ENCODE measurements around the gene LMO3. TPM values are rescaled to one million over a fixed set of nuclear protein-coding genes. Genes with fewer than 3 reads are reported as not detected.

The LMO3 gene
- total RNA-seq, 1 experiment from 2014 or later, result 0.34 TPM

GRCh38 chr12:16564675-16565074 is 41.3 kb downstream of the LMO3 start:
- Histone ChIP-seq H3K27me3 (ENCODE audit: insufficient read depth, low read length) (no peaks in the 10 kb centered on the region), H3K4me1 (ENCODE audit: control insufficient read depth in 1 of 2, insufficient read depth in 2 of 2, low read length in 2 of 2) (no peaks in the 10 kb centered on the region), H3K27ac (ENCODE audit: low read depth, low read length) (no peak overlapping the region), H3K9ac (ENCODE audit: low read length) (no peak overlapping the region), H3K36me3 (ENCODE audit: control insufficient read depth in 1 of 2, insufficient read depth in 2 of 2, low read length in 2 of 2) (no peaks in the 10 kb centered on the region), H2AFZ (ENCODE audit: low read depth, low read length, poor library complexity, severe bottlenecking) (no peak overlapping the region), H3K9me2 (ENCODE audit: insufficient read depth) (no peaks in the 10 kb centered on the region), H3K4me3 (replicated peaks in 1 of 2; ENCODE audit: low read depth in 1 of 2, low read length in 2 of 2) (no peak overlapping the region), H3K4me2 (ENCODE audit: low read length) (no peak overlapping the region), H3K9me3 (ENCODE audit: control insufficient read depth in 1 of 2, insufficient read depth in 1 of 2, low read depth in 1 of 2, low read length in 2 of 2) (no peaks in the 10 kb centered on the region), H3K79me2 (ENCODE audit: insufficient read depth, low read length) (no peaks in the 10 kb centered on the region), H4K20me1 (ENCODE audit: insufficient read depth) (no peaks in the 10 kb centered on the region)
- DNase-seq (ENCODE audit: low read depth, low spot score), result no peak
- no peak for TF ChIP-seq FOSL1 (IDR thresholded peaks at IDR 0.05; ENCODE audit: low read depth)
- TF ChIP-seq CEBPB (IDR thresholded peaks at IDR 0.05; ENCODE audit: low read depth), result no peak
- TF ChIP-seq POLR2A (IDR thresholded peaks at IDR 0.05; ENCODE audit: borderline replicate concordance, extremely low read depth, insufficient read depth, insufficient read length), result no peak
- no peak for TF ChIP-seq EZH2phosphoT487 (IDR thresholded peaks at IDR 0.05; ENCODE audit: borderline replicate concordance)
- TF ChIP-seq EZH2 (IDR thresholded peaks at IDR 0.05), result no peak
- no peak for TF ChIP-seq CBX3 (IDR thresholded peaks at IDR 0.05; ENCODE audit: low read depth)
- TF ChIP-seq, protein P1, sequence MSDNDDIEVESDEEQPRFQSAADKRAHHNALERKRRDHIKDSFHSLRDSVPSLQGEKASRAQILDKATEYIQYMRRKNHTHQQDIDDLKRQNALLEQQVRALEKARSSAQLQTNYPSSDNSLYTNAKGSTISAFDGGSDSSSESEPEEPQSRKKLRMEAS (IDR thresholded peaks at IDR 0.05), result no peak
- TF ChIP-seq JUND (IDR thresholded peaks at IDR 0.05), result no peak
- TF ChIP-seq ATF3 (IDR thresholded peaks at IDR 0.05), result no peak
- TF ChIP-seq SRF (IDR thresholded peaks at IDR 0.05; ENCODE audit: low read depth), result no peak
- TF ChIP-seq, protein P2, sequence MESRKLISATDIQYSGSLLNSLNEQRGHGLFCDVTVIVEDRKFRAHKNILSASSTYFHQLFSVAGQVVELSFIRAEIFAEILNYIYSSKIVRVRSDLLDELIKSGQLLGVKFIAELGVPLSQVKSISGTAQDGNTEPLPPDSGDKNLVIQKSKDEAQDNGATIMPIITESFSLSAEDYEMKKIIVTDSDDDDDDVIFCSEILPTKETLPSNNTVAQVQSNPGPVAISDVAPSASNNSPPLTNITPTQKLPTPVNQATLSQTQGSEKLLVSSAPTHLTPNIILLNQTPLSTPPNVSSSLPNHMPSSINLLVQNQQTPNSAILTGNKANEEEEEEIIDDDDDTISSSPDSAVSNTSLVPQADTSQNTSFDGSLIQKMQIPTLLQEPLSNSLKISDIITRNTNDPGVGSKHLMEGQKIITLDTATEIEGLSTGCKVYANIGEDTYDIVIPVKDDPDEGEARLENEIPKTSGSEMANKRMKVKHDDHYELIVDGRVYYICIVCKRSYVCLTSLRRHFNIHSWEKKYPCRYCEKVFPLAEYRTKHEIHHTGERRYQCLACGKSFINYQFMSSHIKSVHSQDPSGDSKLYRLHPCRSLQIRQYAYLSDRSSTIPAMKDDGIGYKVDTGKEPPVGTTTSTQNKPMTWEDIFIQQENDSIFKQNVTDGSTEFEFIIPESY (IDR thresholded peaks at IDR 0.05; ENCODE audit: extremely low read depth, insufficient replicate concordance, low read length), result no peak
- TF ChIP-seq YY1 (IDR thresholded peaks at IDR 0.05; ENCODE audit: extremely low read depth, insufficient replicate concordance, low read depth, low read length), result no peak
- no TSS peak for BruUV-seq (replicated peaks)
- RAD21 ChIA-PET (ENCODE audit: low non-redundant PET in 1 of 2, low total read pairs in 2 of 2, uncharacterized antibody in 2 of 2, unreplicated experiment in 2 of 2), result no interaction called here
- no peak for ATAC-seq
- POLR2A ChIA-PET, result no interaction called here
- CTCF ChIA-PET, result no interaction called here
- intact Hi-C loops (cut with micrococcal nuclease), result no loop called here
